Right forelimb (tissue), 1 donor: ENCODE results near the gene CAPZA2.
"Not testable (repeated sequence)": the region's sequence is repeated elsewhere in the genome, so short reads cannot be mapped to it uniquely, and the experiment has no call there.

Experiments
- DNase-seq: peaks from one replicate; pipeline ENCODE4 v3.0.0-alpha.2; 2018

Gene CAPZA2

GRCh38 chr7:116922545-116922944, 60.2 kb downstream of the CAPZA2 start:
- no peak for DNase-seq

DNA sequence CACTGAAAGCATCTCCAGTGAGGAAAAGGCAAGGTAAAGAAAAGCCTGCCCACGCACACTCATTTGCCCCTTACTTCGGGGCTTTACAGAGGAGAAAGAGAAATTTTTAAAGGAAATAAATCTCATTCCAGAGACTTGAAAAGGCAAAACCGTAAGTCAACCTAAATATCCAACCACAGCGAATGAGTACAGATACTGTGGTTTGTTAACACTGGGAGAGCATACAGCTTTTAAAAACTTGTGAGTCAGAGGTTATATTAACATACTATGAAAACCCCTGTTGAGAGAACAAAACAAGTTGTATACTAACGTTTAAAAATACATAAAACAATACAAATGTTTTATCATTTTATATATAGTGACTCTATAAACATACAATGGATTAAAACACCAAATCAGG, 62.4 kb downstream of the CAPZA2 start:
- no peak for DNase-seq

- no peak for DNase-seq
These were observed 66.6 kb downstream of the CAPZA2 start for GRCh38 chr7:116929021-116929420.

GRCh38 chr7:116929914-116930913, 67.8 kb downstream of the CAPZA2 start:
- peak; percentile 89 for DNase-seq

DNA sequence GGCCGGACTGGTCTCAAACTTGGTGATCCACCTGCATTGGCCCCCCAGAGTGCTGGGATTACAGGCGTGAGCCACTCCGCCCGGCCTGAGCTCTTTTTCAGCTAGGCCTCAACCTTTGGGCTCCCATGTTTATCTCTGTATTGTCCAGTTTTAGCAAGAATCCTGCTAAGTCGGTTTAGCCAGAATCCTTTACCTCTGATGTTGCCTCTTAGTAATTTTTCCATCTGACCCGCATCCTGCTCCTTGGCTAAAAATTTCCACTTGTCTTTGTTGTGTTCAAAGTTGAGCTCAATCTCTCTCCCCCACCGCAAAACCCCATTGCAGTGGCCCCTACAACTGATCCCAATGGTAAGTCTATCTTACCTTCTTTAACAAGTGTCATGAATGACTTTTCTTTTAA, 70.2 kb downstream of the CAPZA2 start:
- DNase-seq, result no peak

DNA sequence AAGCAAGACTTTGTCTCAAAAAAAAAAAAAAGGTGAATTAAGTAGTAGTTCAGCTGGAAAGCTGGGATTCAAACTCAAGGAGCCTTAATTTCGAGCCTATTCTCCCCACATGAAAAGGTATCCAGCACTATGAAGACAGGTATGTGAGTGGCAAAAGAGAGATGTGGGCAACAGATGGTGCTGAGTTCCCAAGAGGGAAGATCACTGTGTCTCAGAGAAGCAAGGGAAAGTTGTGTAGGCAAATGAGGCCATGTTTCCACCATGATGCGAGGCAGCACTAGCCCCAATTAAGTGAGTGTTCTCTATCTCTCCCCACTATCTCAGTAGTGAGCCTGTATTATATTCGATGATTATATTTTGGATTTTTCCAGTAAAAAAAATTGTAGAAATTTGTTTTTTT, 71.1 kb downstream of the CAPZA2 start:
- no peak for DNase-seq

- no peak for DNase-seq
These were observed 72.2 kb downstream of the CAPZA2 start for GRCh38 chr7:116934580-116934979.

GRCh38 chr7:116936844-116937243, 74.5 kb downstream of the CAPZA2 start:
- not testable (repeated sequence) for DNase-seq

- DNase-seq, result no peak
These were observed 76.3 kb downstream of the CAPZA2 start for GRCh38 chr7:116938678-116939077.

DNA sequence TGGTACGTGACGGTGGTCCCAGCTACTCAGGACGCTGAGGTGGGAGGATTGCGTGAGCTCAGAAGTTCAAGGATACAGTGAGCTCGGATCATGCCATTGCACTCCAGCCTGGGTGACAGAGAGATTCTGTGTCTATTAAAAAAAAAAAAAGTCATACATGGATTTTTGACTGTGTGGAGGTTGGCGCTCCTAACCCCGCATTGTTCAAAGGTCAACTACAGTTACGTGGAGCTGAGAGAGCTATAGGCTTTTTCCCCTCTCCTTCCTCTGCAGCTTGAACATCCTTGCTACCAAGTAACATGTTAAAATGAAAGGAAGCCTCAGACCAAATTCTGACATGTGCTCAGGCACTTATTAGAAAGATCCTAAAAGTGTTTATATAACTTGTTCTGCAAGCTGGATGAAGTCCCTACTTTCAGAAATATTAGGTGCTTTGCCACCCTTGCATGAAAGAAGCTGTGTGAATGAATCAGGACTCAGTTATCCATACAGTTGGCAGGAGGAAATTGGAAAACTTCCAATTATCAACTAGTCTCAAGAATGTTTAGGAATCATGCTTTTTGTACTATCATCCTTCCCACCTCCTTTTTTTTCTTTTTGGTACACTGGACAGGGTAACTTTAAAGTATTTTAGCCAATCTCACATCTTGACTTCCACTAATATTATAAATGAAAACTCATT, 78.4 kb downstream of the CAPZA2 start:
- DNase-seq, result no peak

GRCh38 chr7:116942504-116942903, 80.1 kb downstream of the CAPZA2 start:
- no peak for DNase-seq

DNA sequence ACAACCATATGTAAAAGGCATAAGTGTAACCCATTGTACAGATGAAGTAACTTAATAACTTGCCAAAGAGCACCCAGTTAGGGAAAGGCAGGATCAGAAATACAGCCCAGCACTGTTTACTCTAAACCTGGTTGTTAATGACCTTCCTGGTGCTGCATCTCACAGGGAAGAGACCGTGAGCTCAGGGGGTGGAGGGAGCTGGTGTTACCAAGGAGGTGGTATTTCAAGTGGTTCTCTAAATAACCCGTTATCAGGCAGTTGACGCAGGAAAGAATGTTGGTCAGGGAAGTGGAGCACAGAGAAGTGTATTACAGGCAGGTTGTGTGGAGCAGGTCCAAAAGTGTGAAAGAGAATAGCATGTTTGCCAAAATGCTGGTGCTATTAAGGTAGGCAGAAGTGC, 86.5 kb downstream of the CAPZA2 start:
- no peak for DNase-seq

DNA sequence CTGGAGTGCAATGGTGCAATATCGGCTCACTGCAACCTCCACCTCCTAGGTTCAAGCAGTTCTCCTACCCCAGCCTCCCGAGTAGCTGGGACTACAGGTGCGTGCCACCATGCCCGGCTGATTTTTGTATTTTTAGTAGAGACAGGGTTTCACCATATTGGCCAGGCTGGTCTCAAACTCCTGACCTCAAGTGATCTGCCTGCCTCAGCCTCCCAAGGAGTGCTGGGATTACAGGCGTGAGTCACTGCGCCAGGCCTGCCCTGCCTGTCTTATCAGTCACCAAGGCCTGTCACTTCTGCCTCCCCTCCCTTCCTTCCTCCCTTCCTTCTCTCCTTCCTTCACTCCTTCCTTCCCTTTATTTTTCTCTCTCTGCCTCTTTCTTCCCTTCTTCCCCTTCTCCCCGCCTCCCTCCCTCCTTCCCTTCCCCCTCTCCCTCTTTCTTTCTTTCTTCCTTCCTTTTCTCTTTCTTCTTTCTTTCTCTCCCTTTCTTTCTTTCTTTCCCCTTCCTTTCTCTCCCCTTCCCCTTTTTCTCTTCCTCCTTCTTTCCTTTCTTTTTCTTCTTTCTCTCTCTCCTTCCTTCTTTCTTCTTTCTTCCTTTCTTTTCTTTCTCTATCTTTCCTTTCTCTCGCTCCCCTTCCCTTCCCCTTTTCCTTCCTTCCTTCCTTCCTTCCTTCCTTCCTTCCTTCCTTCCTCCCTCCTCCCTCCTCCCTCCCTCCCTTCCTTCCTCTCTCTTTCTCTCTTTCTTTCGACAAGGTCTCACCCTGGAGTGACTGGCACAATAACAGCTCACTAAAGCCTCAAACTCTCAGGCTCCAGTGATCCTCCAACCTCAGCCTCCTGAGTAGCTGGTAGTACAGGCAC, 87.8 kb downstream of the CAPZA2 start:
- DNase-seq, result no peak

- no peak for DNase-seq
These were observed 88.5 kb downstream of the CAPZA2 start for GRCh38 chr7:116950889-116951351.

DNA sequence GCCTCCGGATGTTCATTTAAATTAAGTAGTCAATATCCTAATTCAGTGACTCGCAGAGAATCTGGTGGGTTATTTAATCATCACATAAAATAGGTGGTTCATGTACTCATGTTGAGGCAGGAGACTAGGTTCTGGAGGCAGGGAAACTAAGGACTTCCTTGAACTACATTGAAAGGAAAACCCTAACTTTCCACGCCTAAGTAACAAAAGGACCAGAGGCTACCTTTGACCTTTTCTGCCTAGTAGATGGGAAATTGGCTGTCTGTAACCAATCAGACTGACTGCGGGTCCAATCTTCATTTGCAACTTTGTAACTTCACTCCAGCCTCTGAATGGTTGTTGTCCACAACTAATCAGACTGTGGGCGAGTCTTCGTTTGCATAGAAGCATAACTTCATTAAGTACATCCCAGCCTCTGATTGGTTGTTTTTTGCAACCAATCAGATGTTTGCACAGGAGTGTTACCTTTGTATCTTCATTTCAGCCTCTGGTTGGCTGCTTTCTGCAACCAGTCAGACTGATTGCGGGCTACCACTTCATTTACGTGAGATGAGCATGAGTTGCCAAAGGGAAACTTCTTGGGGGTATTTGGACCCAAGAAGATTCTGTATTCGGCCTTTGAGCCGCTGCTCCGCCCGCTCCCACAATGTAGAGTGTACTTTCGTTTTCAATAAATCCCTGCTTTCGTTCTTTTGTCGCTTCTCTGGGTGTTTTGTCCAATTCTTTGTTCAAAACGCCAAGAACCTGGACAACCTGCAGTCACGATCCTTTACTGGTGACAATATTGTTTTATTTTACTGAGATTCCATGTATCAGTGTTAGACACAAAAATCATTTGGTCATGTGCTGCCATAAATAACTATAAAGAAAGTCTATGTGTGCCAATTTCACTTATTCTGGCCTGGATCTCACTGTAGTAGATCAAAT, 89.2 kb downstream of the CAPZA2 start:
- DNase-seq, result no peak

GRCh38 chr7:116952635-116953371, 90.4 kb downstream of the CAPZA2 start:
- DNase-seq, result no peak

DNA sequence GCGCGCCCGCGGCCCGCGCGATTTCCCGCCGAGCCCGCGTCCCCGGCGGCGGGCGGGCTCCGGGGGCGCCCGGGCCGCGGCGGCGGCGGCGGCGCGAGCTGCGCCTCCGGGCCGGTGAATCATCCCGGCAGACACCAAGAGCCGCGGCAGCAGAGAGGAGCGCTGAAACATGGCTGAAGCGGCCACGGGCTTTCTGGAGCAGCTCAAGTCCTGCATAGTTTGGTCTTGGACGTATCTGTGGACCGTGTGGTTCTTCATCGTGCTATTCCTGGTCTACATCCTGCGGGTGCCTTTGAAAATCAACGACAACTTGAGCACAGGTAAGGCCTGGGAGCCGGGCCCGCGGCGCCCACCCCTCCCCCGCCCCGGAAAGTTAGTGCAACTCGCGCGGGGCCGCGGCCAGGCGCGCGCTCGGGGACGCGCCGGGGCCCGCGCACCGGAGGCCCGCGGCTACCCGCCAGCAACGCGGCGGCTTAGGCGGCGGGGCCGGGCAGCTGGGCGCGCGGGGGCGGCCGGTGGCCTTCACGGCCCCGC, 91.1 kb downstream of the CAPZA2 start, which contains the start of gene ST7:
Gene ST7 (plus strand): TSS at position 130 of the 534 bp plus-strand sequence. CDS start 40 bp downstream, at position 170.
- peak; percentile 84 for DNase-seq

DNA sequence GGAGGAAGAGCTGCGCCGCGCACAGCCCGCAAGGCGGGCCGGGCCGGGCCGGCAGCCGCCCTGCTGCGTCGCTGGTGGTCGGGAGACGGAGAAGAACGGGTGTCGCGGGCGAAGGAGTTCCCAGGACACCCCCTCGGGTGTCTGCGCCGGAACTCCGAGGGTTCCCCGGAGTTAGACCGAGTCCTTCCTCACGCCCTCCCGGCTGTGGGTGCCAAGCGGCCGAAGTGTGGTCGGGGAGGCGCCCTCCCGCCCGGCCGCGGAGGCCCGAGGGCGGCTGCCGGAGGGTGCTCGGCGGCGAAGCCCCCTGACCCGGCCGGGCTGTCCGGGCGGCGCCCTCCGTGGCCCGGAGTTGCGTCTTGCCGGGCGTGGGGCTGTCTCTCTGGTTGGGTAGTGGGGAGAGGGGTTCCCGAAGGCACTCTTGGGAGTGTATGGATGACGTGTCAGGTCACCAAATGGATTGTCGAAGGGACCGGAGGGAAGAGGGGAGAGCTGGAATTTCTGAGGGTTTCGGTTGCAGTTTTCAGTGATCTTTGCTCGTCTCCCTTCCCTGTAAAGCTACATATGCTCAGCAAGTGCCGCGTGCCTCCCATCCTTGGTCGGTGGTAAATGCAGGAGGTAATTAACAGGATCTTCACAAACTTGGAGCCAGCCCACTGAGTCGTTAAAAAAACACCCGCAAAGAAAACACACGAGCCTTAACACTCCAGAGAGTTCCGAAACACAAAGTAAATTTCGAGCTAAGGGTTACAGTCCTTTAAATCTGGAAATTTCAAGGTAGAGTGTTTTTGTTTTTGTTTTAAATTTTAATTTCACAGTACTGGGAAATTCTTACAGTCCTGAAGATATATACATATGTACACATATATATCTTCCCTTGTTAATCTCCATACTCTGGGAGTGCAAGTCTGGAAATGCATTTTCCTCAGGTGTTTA, 91.8 kb downstream of the CAPZA2 start:
- DNase-seq, result peak; percentile 85

- no peak for DNase-seq
These were observed 93.0 kb downstream of the CAPZA2 start for GRCh38 chr7:116955340-116955739.
